SU-DHL-6 (cell line): ENCODE data around the gene TAF12.

ENCODE experiments used
- EZH2phosphoT487 ChIP-seq: fragments of 200-600 bp; sonication (generic), shearing (Covaris generic); conservative IDR thresholded peaks from 2 replicates; pipeline ENCODE4 v1.6.1; 2018; ENCODE audit warnings: mild to moderate bottlenecking, antibody characterized with exemption, low read length, moderate library complexity, mixed read lengths
- TF ChIP-seq, protein P1 (sequence below): fragments of 200-600 bp; sonication (generic); IDR thresholded peaks from one replicate; pipeline ENCODE4 v1.5.1; 2017; ENCODE audit warnings: antibody characterized with exemption, mild to moderate bottlenecking, low read length, moderate library complexity; ENCODE audit not compliant: insufficient read depth, poor library complexity, severe bottlenecking

GRCh38 chr1:28642847-28643635 is at the start of gene TAF12:
- TF ChIP-seq, protein P1, sequence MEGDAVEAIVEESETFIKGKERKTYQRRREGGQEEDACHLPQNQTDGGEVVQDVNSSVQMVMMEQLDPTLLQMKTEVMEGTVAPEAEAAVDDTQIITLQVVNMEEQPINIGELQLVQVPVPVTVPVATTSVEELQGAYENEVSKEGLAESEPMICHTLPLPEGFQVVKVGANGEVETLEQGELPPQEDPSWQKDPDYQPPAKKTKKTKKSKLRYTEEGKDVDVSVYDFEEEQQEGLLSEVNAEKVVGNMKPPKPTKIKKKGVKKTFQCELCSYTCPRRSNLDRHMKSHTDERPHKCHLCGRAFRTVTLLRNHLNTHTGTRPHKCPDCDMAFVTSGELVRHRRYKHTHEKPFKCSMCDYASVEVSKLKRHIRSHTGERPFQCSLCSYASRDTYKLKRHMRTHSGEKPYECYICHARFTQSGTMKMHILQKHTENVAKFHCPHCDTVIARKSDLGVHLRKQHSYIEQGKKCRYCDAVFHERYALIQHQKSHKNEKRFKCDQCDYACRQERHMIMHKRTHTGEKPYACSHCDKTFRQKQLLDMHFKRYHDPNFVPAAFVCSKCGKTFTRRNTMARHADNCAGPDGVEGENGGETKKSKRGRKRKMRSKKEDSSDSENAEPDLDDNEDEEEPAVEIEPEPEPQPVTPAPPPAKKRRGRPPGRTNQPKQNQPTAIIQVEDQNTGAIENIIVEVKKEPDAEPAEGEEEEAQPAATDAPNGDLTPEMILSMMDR = peak; percentile 30
- no peak for TF ChIP-seq EZH2phosphoT487
